RWPE2 (cell line): ENCODE data around the gene RPL3.
A peak's percentile ranks its signal among the peaks of the same experiment; 100 is the strongest.

ENCODE experiments used
- ATAC-seq: fragments of 200-7000 bp; cut with Tn5 transposase; 3 replicates; pipeline ENCODE4 v1.9.1; 2021; ENCODE audit warnings: low read depth
- DNase-seq: peaks from one replicate; pipeline ENCODE4 v3.0.0-alpha.2; 2020; ENCODE audit warnings: low spot score
- H3K27ac ChIP-seq: fragments of 450-650 bp; 2 replicates; pipeline ENCODE4 v1.5.1; 2017; ENCODE audit warnings: mild to moderate bottlenecking; ENCODE audit not compliant: poor library complexity, severe bottlenecking
- H3K27me3 ChIP-seq: fragments of 250-450 bp; sonication (Bioruptor Pico); 2 replicates; pipeline ENCODE4 v1.5.1; 2021; ENCODE audit warnings: mild to moderate bottlenecking, moderate library complexity; ENCODE audit not compliant: insufficient read depth, poor library complexity, severe bottlenecking
- H3K36me3 ChIP-seq: fragments of 250-450 bp; sonication (Bioruptor Pico); 2 replicates; pipeline ENCODE4 v1.5.1; 2020; ENCODE audit warnings: low read depth, mild to moderate bottlenecking, moderate library complexity
- H3K4me1 ChIP-seq: fragments of 250-450 bp; sonication (Bioruptor Pico); 2 replicates; pipeline ENCODE4 v1.5.1; 2021; ENCODE audit warnings: mild to moderate bottlenecking, moderate library complexity; ENCODE audit not compliant: insufficient read depth, poor library complexity, severe bottlenecking
- H3K4me3 ChIP-seq: fragments of 250-450 bp; sonication (Bioruptor Pico); 2 replicates; pipeline ENCODE4 v1.5.1; 2021; ENCODE audit warnings: mild to moderate bottlenecking, moderate library complexity; ENCODE audit not compliant: severe bottlenecking
- H3K9me3 ChIP-seq: fragments of 250-450 bp; sonication (Bioruptor Pico); 2 replicates; pipeline ENCODE4 v1.5.1; 2021; ENCODE audit warnings: mild to moderate bottlenecking, moderate library complexity; ENCODE audit not compliant: severe bottlenecking
- TF ChIP-seq, protein P1 (sequence below): fragments of 450-650 bp; IDR thresholded peaks from one replicate; pipeline ENCODE4 v1.5.1; 2017; ENCODE audit warnings: mild to moderate bottlenecking, moderate library complexity; ENCODE audit not compliant: poor library complexity, severe bottlenecking

The RPL3 gene

GRCh38 chr22:39289975-39290720, 29.3 kb downstream of the RPL3 start:
- peak; percentile 95 for DNase-seq
- H3K27me3 ChIP-seq, result no peaks in the 10 kb centered on the region
- peaks cover 33% of the 10 kb centered on the region for H3K4me1 ChIP-seq
- peak; percentile 80 for ATAC-seq
- no peak overlapping the region for H3K4me3 ChIP-seq
- no peaks in the 10 kb centered on the region for H3K9me3 ChIP-seq
- H3K36me3 ChIP-seq, result no peaks in the 10 kb centered on the region
- TF ChIP-seq, protein P1, sequence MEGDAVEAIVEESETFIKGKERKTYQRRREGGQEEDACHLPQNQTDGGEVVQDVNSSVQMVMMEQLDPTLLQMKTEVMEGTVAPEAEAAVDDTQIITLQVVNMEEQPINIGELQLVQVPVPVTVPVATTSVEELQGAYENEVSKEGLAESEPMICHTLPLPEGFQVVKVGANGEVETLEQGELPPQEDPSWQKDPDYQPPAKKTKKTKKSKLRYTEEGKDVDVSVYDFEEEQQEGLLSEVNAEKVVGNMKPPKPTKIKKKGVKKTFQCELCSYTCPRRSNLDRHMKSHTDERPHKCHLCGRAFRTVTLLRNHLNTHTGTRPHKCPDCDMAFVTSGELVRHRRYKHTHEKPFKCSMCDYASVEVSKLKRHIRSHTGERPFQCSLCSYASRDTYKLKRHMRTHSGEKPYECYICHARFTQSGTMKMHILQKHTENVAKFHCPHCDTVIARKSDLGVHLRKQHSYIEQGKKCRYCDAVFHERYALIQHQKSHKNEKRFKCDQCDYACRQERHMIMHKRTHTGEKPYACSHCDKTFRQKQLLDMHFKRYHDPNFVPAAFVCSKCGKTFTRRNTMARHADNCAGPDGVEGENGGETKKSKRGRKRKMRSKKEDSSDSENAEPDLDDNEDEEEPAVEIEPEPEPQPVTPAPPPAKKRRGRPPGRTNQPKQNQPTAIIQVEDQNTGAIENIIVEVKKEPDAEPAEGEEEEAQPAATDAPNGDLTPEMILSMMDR, result no peak
- H3K27ac ChIP-seq, result peak overlapping the region; percentile 89

DNA sequence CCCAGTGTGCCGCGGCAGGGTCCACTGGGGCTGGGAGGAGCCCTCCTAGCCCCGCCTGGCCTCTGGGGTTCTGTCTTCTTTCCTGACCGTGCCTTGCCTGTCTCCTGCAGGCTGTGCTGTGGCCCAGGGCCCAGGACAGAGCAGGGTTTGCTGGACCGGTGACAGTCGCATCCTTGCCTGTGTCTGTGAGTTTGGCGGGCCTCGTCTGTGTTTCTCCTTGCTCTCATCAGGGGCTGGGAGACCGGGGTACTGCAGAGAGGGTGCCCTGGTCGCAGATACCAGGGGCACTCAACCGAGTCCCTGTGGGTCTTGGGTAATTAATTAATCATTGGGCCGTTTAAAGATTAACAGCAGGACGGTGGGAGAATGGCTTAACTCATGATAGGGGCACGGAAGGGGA, 29.9 kb downstream of the RPL3 start:
- Histone ChIP-seq H3K36me3 (no peaks in the 10 kb centered on the region), H3K4me3 (no peak overlapping the region), H3K27me3 (no peaks in the 10 kb centered on the region), H3K27ac (peak overlapping the region; percentile 89), H3K9me3 (no peaks in the 10 kb centered on the region), H3K4me1 (peaks cover 33% of the 10 kb centered on the region)
- no peak for DNase-seq
- TF ChIP-seq, protein P1, result no peak
- no peak for ATAC-seq

GRCh38 chr22:39288135-39288898, 31.1 kb downstream of the RPL3 start:
- TF ChIP-seq, protein P1, result no peak
- Histone ChIP-seq H3K27ac (no peak overlapping the region), H3K27me3 (no peaks in the 10 kb centered on the region), H3K9me3 (no peaks in the 10 kb centered on the region), H3K4me3 (no peak overlapping the region), H3K36me3 (no peaks in the 10 kb centered on the region), H3K4me1 (peaks cover 41% of the 10 kb centered on the region)
- DNase-seq, result no peak
- ATAC-seq, result no peak

DNA sequence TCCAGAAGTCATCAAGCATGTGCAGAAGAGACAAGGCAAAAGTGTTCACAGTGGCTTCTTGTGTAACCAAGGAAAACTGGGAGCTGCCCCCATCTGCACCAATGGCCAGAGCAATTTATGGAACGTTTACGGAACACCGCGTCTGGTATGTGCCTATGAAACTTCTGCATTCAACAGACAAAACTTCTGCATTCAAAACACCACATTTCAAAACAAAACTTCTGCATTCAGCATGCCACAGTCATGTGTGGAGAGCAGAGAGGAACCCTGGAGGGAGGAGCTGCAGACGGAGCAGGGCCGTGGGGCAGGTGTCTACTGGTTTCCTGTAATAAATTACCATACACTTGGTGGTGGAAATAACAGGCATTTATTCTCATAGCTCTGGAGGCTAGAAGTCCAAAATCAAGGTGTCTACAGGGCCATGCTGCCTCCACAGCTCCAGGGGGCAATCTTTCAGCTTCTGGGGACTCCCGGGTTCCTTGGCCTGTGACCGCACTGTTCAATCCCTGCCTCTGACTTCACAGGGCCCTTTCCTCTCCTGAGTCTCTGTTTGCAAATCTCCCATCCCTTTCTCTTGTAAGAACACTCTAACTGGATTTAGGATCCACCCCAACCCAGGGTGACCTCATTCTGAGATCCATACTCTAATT, 32.2 kb downstream of the RPL3 start:
- H3K27ac ChIP-seq, result peak overlapping the region; percentile 7
- no peak for DNase-seq
- no peaks in the 10 kb centered on the region for H3K9me3 ChIP-seq
- no peaks in the 10 kb centered on the region for H3K36me3 ChIP-seq
- peaks cover 41% of the 10 kb centered on the region for H3K4me1 ChIP-seq
- no peaks in the 10 kb centered on the region for H3K27me3 ChIP-seq
- TF ChIP-seq, protein P1, result no peak
- H3K4me3 ChIP-seq, result no peak overlapping the region
- no peak for ATAC-seq
